HG02943 (cell line): ENCODE measurements around the gene EEF1A1.
"Not testable (repeated sequence)": the region's sequence is repeated elsewhere in the genome, so short reads cannot be mapped to it uniquely, and the experiment has no call there.

Experiments used
- ATAC-seq: cut with Tn5 transposase; IDR thresholded peaks from one replicate; pipeline ENCODE4 v1.9.1; 2021; ENCODE audit warnings: mild to moderate bottlenecking, low read depth, moderate library complexity; ENCODE audit not compliant: unreplicated experiment

Gene EEF1A1

GRCh38 chr6:73538116-73538779 lies 17.4 kb upstream of the EEF1A1 start:
- ATAC-seq = no peak

- ATAC-seq = no peak
Measured at GRCh38 chr6:73537677-73538076, 16.8 kb upstream of the EEF1A1 start.

DNA sequence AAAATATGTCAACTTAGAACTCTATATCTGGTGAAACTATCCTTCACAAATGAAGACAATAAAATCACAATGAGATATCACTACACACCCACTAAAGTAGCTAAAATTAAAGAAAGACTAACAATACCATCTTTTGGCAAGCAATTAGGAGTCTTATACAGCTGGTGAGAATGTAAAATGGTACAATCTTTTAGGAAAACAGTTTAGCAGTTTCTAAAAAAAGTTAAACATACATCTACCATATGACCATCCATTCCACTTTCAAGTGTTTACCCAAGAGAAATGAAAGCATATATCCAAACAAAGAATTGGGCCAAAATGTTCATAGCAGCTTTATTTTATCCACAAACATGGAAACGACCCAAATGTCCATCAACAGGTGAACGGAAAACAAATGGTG lies 13.8 kb upstream of the EEF1A1 start:
- ATAC-seq = no peak

DNA sequence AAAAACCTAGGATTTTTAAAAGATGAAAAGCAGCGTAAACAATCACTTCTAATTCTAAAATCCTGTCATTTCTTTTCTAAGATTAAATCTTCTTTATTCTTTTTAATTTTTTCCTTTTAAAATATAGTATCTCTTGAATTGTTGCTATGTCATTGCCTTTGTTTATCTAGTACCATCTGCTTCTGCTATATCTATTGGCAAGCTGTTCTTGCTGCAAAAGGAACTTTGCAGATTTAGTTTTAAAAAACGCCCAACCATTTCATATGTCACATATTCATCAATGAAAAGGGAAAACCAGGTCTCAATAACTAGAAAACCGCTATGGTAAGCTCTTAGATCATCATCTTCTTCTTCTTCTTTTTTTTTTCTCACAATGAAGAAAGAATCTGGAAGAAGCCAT lies 11.5 kb upstream of the EEF1A1 start:
- ATAC-seq = no peak

- no peak for ATAC-seq
Measured at GRCh38 chr6:73528897-73529296, 8.1 kb upstream of the EEF1A1 start.

GRCh38 chr6:73525546-73526330 lies 4.9 kb upstream of the EEF1A1 start:
- ATAC-seq = no peak

GRCh38 chr6:73523434-73524123 lies 2.7 kb upstream of the EEF1A1 start:
- ATAC-seq = peak; percentile 41

DNA sequence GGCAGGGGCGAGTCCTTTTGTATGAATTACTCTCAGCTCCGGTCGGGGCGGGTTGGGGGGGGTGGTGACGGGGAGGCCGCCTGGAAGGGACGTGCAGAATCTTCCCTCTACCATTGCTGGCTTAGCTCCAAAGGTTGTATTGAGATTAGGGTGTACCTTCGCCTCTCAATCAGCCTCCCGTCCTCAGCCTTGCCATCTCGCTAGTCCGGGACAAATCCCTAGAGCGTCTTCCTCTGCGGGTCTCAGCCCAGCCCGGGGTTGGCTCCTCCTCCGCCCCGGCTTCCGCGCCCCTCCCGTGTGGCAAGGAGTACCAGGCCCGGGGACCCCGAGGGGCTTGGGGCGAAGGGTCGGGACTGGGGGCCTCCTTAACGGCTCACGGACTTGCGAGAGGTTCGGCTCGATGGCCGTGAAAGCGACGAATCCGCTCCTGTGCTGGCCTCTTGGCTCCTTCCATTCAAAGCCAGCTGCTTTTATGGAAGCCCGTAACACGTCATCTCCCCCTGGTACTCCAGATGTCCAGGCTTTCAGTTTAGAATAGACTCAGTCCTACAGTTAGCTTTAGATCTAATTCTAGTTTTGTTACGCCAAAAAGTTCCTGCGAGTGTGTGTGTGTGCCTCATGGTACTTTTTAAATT lies 636 bp upstream of the EEF1A1 start:
- peak; percentile 46 for ATAC-seq

DNA sequence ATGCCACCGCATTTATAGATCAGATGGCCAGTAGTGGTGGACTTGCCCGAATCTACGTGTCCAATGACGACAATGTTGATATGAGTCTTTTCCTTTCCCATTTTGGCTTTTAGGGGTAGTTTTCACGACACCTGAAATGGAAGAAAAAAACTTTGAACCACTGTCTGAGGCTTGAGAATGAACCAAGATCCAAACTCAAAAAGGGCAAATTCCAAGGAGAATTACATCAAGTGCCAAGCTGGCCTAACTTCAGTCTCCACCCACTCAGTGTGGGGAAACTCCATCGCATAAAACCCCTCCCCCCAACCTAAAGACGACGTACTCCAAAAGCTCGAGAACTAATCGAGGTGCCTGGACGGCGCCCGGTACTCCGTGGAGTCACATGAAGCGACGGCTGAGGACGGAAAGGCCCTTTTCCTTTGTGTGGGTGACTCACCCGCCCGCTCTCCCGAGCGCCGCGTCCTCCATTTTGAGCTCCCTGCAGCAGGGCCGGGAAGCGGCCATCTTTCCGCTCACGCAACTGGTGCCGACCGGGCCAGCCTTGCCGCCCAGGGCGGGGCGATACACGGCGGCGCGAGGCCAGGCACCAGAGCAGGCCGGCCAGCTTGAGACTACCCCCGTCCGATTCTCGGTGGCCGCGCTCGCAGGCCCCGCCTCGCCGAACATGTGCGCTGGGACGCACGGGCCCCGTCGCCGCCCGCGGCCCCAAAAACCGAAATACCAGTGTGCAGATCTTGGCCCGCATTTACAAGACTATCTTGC lies 725 bp downstream of the EEF1A1 start:
- ATAC-seq = no peak

GRCh38 chr6:73518982-73519881 lies 1.6 kb downstream of the EEF1A1 start:
- not testable (repeated sequence) for ATAC-seq

DNA sequence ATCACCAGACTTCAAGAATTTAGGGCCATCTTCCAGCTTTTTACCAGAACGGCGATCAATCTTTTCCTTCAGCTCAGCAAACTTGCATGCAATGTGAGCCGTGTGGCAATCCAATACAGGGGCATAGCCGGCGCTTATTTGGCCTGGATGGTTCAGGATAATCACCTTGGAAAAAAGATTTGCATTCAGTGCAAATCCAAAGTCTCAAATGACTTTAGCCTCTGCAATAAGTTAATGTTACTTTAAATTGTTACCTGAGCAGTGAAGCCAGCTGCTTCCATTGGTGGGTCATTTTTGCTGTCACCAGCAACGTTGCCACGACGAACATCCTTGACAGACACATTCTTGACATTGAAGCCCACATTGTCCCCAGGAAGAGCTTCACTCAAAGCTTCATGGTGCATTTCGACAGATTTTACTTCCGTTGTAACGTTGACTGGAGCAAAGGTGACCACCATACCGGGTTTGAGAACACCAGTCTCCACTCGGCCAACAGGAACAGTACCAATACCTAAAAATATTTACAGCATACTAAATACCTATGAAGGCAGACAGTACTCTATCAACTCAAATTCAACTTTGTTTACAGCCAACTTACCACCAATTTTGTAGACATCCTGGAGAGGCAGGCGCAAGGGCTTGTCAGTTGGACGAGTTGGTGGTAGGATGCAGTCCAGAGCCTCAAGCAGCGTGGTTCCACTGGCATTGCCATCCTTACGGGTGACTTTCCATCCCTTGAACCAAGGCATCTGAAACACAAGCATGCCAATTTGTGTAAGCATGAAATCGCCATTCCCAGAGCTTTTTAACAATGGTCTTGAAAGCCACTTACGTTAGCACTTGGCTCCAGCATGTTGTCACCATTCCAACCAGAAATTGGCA lies 2.5 kb downstream of the EEF1A1 start:
- ATAC-seq = not testable (repeated sequence)

GRCh38 chr6:73516514-73517489 lies 4.0 kb downstream of the EEF1A1 start:
- no peak for ATAC-seq

DNA sequence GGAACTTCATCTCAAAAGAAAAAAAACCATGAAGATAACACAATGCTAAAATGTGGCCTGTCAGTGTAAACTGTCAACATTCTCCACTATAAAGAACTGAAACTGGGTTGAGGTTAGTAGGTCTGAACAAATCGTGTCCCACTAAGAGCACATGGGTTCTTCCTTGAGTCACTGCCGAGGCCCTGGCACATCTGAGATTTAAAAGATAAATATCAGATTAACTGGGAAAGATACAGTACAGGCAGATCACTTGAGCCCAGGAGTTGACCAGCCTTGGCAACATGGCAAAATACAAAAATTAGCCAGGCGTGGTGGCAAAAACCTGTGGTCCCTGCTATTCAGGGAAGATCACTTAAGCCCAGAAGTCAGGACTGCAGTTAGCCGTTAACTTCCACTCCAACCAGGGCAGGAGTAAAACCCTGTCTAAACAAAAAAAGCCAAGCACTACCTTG lies 5.6 kb downstream of the EEF1A1 start:
- ATAC-seq = no peak

DNA sequence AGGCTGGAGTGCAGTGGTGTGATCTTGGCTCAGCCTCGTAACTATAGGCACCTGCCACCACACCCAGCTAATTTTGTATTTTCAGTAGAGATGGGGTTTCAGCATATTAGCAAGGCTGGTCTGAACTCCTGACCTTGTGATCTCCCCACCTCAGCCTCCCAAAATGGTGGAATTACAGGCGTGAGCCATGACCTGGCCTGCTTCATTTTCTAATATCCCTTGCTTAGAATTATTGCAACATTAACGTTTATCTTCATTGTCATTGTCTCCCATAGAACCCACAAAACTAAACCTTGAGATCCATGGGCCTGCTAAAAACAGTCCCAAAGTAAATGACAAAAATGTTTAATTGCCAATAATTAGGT lies 6.1 kb downstream of the EEF1A1 start:
- ATAC-seq = no peak

- ATAC-seq = no peak
Measured at GRCh38 chr6:73513496-73513854, 7.4 kb downstream of the EEF1A1 start.

DNA sequence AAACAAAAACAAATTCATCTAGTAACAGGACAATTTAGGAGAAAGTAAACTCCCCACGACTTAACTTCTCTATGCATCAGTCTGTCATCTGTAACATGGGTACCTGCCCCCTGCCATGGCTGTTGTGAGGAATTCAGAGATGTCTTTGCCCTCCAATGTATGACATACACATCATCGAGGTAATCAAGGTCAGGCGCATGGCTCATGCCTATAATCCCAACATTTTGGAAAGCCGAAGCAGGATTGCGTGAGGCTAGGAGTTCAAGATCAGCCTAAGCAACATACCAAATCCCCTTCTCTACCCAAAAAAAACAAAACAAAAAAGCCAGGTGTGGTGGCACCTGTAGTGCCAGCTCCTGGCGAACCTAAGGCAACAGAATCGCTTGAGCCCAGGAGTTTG lies 9.0 kb downstream of the EEF1A1 start:
- no peak for ATAC-seq

- ATAC-seq = no peak
Measured at GRCh38 chr6:73509851-73510250, 11.0 kb downstream of the EEF1A1 start.
